ENCODE results near the gene OSBPL10.

OSBPL10 gene

DNA sequence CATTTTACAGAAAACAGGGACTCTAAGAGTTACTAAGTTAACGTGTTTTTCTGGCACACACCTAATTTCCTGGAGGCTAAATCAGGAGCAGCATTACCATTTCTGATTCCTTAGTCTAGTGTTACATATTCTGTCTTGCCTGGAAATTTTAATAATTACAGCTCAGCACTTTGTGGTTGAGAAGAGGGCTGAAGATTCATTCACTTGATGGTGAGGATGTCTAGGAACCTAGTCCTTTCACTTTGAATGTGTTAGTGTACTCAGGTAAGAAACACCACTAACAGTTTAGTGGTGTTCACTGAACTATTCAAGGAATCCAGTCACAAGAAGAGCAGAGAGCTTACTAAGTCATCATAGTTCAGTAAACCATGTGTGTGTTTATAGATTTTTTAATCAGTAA is 345.5 kb downstream of the OSBPL10 start:
- in situ Hi-C loops (cut with MboI; ENCODE audit: low sequenced_read_pairs), result no loop called here

DNA sequence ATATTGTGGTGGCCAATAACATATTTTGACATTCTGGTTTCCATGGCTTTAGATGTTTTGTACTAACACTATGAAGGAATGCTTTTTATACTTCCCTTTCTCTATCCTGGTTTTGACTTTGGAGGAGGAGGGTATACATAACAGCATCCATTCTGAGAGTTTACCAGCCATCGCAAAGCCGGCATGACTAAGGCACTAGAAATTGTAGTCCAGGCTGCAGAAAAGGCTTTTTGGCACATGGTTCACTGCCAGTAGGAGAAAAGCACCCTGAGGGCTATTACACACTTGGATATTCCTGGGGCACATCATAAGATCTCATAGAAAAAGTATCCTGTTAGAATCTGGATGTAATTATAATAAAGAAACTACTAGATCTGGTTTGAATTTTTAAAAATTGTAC is 346.6 kb downstream of the OSBPL10 start:
- in situ Hi-C loops (cut with MboI; ENCODE audit: low sequenced_read_pairs), result no loop called here

DNA sequence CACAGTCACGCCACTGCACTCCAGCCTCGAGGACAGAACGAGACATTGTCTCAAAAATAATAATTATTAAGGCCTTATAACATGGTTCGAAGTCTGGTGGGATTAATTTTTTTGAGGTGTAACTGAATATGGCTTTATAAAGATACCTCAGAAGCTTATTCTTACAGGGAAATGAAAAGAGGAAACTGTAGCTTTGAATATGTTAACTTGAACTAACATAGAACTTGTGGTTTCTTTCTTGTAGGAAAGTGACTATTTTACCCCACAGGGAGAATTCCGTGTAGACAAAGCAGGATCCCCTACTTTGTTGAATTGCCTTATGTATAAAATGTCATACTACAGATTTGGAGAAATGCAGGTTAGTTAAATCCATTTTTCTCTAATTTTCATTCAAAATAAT is 352.0 kb downstream of the OSBPL10 start:
- in situ Hi-C loops (cut with MboI; ENCODE audit: low sequenced_read_pairs), result no loop called here

DNA sequence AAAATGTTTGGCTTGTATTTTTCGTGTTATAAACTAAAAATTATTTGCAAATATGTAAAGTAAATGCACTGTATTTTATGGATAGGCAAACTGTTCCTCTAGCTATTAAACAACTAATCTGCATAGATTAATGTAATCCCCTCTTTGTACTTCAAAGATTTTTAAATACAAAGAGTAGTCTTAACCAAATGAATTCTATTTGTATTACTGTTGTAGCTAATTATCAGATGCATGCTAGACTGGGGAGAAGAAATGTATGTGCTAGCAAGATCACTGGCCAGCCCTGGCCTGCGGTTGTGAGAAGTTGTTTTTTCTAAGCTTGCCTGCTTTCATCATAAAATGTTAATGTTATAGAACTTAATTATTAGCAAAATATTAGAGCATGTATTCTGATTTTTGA is 355.7 kb downstream of the OSBPL10 start:
- in situ Hi-C loops (cut with MboI; ENCODE audit: low sequenced_read_pairs), result no loop called here

DNA sequence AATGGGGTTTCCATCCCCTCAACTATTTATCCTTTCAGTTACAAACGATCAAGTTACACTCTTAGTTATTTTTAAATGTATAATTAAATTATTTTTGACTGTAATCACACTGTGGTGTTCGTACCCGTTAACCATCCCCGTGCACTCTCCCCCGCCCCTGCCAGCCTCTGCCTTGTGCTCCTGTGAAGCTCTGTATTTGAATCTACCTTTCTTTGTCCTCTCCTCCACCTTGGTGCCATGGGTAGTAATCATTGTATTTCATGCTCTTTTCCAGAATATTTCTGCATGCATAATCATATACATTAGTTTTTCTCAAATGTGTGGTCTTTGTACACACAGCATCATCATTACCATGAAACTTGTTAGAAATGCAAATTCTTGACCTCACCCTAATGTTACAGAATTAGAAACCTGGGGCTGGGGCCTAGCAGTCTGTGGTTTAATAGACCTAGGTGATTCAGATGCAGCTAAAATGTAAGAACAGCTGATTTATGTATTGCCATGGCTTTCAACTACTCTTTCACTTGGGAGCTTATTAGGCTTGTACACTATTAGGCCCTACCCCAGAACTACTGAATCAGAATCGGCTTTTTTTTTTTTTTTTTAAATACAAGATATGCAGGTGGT is 356.9 kb downstream of the OSBPL10 start:
- in situ Hi-C loops (cut with MboI; ENCODE audit: low sequenced_read_pairs), result no loop called here

DNA sequence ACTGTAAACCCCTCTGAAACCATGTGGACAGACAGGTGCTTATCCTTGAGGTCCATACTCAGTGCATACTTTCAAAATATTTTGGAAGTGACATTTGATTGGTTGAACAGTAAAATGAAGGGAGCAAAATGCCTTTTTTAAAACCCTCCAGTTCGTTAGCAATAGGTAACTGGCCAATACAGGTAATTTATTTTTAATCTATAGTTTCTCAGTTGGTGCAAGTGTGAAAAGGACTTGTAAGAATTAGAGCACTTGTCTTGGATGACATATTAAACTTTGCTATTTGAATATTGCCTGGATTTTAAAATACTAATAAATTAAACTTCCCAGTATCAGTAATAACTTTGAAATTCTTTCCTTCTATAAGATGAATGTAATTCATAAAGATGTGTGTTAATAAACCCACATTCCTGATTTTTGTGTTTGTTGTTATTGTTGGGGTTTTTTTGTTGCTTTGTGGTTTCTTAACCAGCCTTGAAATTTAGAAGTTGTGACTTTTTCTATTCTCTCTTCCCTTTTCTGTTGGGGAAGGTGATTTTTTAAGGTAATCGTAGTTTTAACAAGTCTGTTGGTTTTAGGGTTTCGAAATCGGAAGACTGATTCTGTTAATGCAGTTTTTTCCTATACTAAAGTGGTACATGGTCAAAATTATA is 358.3 kb downstream of the OSBPL10 start:
- in situ Hi-C loops (cut with MboI; ENCODE audit: low sequenced_read_pairs), result no loop called here

DNA sequence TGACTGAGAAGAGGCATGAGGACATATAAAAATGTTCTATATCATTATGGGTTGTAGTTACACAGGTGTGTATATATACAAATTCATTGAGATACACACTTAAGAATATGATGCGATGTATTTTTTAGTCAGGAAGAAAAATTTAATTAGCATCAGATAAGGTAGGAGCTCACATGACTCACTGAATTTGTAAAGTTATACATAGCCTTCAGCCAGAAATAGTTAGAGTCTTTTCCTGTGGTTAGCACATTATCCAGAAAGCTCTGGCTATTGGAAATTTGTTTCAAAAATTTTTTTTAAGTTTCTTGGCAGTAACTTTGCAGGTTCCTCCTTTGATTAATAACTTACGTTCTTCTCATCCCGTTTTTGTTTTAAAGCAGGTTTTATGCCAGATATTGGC is 359.7 kb downstream of the OSBPL10 start:
- in situ Hi-C loops (cut with MboI; ENCODE audit: low sequenced_read_pairs), result no loop called here

DNA sequence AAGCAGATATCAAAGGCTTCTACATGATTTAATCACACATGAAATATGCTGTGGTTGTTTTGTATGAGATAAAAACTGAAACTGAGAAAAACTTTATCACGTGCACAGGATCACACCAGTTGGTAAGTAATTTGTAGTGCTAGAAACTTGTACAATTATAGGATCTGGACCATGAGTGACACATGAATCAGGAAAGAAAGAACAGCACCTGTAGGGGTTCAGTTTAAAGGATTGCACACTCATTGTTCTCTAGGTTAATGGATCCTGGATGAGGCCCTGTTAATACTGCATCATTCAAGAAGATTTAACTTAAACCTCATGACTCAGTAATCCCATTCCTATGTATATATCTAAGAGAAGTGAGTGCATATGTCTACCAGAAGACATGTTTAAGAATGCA is 360.4 kb downstream of the OSBPL10 start:
- in situ Hi-C loops (cut with MboI; ENCODE audit: low sequenced_read_pairs), result no loop called here

DNA sequence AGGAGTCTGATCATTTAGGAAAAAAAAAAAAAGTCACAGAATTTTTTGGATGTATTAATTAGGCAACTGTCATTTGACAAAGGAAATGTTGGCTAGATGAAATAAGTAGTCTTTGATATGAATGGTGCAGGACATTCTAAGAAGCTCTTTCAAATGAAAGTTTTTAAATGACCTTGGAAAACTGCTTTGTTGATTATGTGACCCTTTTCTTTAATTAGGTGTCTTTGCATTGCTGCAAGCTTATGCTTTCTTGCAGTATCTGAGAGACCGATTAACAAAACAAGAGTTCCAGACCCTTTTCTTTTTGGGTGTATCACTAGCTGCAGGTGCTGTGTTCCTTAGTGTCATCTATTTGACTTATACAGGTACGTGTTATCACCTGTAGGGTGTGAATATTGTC is 364.4 kb downstream of the OSBPL10 start:
- in situ Hi-C loops (cut with MboI; ENCODE audit: low sequenced_read_pairs), result no loop called here

DNA sequence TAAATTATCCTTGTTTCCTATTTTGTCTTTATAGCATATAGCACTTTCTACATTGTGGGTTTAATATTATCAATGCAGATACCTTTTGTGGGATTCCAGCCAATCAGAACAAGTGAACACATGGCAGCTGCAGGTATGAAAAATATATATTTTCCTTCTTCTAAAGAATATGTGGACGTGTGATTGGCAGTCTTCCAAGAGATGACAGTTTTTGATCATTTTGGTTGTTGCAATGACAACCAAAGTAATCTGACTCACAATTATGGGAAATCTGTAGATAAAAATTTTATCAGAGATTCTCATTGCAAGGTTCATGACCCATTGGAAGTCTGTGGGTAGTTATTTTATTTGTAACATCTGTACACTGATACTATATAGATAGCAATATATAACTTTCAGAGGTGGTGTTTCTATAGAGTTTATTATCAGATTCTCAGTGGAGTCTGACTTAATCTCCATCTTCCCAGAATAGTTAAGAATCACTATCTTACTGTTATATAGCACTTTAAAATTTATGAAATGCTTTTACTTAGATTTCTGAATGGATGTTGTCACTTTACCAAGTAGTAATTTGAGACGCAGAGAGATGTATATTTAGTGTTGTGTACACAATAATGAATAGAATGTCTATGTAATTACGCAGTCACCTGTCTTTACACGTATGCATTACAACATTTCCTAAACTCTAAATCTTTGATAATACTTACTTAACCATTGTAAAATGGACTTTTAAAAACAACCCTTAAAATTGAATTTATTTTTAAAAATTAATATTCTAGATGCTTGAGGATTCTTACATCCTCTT is 365.8 kb downstream of the OSBPL10 start:
- in situ Hi-C loops (cut with MboI; ENCODE audit: low sequenced_read_pairs), result no loop called here

DNA sequence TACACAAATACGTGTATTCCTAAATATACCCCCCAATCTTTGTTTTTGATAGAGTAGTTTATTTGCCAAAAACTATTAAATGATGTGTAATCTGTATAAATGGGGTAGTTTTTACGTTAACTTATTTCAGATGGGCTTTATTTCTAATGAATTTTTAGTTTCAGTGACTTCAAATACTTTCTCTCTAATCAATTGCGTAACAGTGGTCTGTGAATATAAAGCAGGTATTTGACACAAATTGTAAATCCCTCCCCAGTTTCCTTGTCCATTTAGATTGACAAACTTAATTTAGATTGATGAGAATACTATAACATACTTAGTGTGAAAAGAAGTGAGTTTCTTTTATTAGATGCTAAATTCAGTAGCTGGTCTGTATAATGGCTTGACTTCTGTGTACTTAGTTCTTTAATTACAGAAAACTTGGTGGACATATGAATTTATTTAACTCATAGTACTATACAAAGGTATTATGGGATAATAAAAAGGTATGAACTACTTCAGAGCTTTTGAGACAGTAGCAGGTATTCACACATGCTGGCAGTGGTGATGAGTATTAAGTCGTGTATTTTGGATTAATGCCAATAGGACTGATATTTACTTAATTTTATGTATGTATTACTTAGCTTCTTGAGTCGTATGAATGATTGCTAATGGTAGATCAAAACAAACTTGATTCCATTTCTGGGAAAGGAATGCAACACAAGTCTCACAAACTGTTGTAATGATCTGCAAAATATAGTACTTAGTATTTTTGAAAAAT is 366.7 kb downstream of the OSBPL10 start:
- in situ Hi-C loops (cut with MboI; ENCODE audit: low sequenced_read_pairs), result no loop called here

DNA sequence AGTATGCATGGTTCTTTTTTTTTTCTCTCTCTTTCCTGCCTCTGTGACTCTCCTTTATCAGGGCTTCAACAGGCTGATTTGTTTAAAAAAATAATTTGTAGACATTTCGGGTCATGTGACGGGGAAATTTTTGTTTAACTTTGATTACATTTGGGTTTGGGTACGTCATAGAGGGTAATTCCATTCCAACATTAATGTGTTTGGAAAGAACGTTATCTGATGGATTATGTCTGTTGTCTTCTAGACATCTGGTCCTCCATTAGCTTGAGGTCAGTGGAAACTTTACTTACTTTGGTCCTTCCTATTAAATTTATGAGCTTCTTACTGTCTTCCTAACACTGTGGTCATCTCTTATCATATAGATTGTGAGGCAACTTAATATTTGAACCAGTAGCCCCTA is 367.4 kb downstream of the OSBPL10 start:
- in situ Hi-C loops (cut with MboI; ENCODE audit: low sequenced_read_pairs), result no loop called here

DNA sequence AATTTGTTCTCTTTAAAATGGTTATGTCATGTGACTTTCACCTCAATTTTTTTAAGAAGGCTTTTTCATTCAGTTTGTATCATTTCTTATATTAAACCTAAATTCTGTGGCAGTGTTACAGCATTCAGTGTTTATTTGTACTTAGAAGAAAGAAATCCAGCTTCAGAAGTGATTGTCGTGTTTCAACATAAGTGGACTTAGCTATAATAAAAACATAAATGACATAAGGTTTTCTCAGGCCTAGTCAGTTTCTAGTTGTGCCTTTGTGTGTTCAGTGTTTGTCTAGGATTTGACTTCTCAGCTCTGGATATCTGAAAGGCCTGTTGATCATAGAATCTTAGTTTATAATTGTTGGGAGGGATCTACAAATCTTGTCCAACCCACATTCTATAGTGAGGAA is 367.9 kb downstream of the OSBPL10 start:
- in situ Hi-C loops (cut with MboI; ENCODE audit: low sequenced_read_pairs), result no loop called here

Measured in hTERT RPE-1 (cell line).